ENCODE data around the gene UBAP1L.
"Not testable (repeated sequence)": the region's sequence is repeated elsewhere in the genome, so short reads cannot be mapped to it uniquely, and the experiment has no call there.

UBAP1L gene

GRCh38 chr15:65084500-65085206 is 30.3 kb downstream of the UBAP1L start:
- DNase-seq (ENCODE audit: low spot score): no peak

DNA sequence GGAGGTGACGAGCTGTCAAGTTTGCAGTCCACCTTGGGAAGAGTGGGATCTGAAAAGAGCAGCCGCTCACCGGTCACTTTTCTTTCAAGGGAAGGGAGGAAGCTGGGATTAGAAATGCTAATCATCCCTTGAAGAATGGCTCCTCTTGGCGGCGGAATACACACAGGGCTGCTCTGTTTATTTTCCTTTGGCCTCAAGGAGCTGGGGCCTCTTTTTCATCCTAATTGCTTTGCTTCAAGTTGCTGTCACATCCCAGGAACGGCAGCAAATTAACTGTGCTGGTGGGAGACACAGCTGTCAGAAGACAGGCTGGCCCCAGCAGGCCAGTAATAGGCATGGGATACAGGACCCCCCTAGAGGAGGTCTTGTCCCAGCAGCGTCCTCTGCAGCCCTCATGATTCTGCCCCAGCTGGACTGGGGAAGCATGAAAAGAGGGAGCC is 31.7 kb downstream of the UBAP1L start:
- DNase-seq (ENCODE audit: low spot score): no peak

- DNase-seq (ENCODE audit: low spot score): no peak
Measured at GRCh38 chr15:65082303-65082953, 32.6 kb downstream of the UBAP1L start.

GRCh38 chr15:65081758-65082157 is 33.2 kb downstream of the UBAP1L start:
- no peak for DNase-seq (ENCODE audit: low spot score)

DNA sequence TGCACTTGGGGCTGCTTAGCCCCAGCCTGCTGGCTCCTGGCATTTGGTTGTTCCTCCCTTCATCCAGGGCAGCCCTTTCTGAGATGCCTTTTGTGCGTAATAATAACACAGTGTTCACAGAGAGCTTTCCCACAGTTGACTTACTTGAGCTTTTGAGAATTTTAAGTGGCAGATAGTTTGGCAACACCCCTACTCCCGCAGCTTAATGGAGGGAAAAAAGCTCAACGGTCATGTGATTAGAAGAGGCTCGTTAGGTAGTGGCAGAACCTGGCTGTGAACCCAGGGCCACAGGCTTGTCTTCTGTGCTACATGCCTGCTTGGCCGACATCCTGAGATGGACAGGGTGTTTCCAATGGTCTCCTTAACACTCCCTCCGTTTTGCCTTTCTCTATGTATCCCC is 33.7 kb downstream of the UBAP1L start:
- DNase-seq (ENCODE audit: low spot score): no peak

GRCh38 chr15:65079580-65079979 is 35.4 kb downstream of the UBAP1L start:
- no peak for DNase-seq (ENCODE audit: low spot score)

GRCh38 chr15:65077981-65078352 is 37.0 kb downstream of the UBAP1L start:
- no peak for DNase-seq (ENCODE audit: low spot score)

- DNase-seq (ENCODE audit: low spot score): no peak
Measured at GRCh38 chr15:65077291-65077980, 37.6 kb downstream of the UBAP1L start.

DNA sequence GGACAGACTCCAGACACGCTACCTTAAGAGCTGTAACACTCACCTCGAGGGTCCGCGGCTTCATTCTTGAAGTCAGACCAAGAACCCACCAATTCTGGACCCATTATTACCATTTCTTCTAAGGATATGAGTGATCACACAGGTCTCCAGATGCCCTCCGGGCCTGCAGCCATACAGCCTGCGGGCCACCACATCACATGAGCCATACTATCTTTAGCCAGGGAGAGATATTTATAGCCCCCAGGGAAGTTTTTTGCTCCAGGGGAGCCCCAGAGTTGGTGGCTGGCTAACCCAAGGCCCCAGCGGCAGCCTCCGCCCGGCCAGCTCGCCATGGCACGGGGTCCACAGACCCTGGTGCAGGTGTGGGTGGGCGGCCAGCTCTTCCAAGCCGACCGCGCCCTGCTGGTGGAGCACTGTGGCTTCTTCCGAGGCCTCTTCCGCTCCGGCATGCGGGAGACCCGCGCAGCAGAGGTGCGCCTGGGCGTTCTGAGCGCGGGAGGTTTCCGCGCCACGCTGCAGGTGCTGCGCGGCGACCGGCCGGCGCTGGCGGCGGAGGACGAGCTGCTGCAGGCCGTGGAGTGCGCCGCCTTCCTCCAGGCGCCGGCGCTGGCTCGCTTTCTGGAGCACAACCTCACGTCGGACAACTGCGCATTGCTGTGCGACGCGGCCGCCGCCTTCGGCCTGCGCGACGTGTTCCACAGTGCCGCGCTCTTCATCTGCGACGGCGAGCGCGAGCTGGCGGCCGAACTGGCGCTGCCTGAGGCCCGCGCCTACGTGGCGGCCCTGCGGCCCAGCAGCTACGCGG is 38.3 kb downstream of the UBAP1L start, which contains the start of gene KBTBD13:
Gene KBTBD13, plus strand, starts transcription at position 261 of the 805 bp plus-strand sequence. Its CDS starts 70 bp downstream, at position 331.
- no peak for DNase-seq (ENCODE audit: low spot score)

- not testable (repeated sequence) for DNase-seq (ENCODE audit: low spot score)
Measured at GRCh38 chr15:65075607-65076395, 39.2 kb downstream of the UBAP1L start.

DNA sequence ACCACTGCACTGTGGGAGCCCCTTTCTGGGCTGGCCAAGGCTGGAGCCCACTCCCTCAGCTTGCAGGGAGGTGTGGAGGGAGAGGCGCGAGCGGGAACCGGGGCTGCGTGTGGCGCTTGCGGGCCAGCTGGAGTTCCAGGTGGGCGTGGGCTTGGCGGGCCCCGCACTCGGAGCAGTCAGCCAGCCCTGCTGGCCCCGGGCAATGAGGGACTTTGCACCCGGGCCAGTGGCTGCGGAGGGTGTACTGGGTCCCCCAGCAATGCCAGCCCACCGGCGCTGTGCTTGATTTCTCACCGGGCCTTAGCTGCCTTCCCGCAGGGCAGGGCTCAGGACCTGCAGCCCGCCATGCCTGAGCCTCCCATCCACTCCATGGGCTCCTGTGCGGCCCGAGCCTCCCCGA is 40.1 kb downstream of the UBAP1L start:
- DNase-seq (ENCODE audit: low spot score): not testable (repeated sequence)

- no peak for DNase-seq (ENCODE audit: low spot score)
Measured at GRCh38 chr15:65072617-65073016, 42.4 kb downstream of the UBAP1L start.

- no peak for DNase-seq (ENCODE audit: low spot score)
Measured at GRCh38 chr15:65072027-65072426, 43.0 kb downstream of the UBAP1L start.

DNA sequence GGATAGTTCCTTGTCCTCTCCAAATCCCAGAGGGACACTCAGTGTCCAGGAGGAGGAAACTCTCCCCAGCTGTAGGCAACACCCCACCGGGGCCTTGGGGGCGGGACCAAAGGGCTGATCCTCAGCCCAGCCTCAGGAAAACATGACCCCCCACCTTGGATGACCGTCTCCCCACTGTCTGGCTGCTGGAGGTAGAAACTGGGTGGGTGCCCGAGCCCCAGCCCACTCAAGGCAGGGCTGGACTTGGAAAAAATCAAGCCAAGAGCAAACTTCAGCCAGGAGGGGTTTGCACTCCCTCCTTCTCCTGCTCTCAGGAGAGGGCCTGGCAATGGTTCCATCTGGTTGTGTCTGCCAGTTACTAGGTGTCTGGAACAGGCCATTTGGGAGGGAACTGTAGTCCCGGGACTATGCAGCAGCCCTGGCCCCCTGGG is 43.6 kb downstream of the UBAP1L start:
- DNase-seq (ENCODE audit: low spot score): no peak

GRCh38 chr15:65069779-65070546 is 45.0 kb downstream of the UBAP1L start:
- DNase-seq (ENCODE audit: low spot score): no peak

- DNase-seq (ENCODE audit: low spot score): no peak
Measured at GRCh38 chr15:65069179-65069578, 45.8 kb downstream of the UBAP1L start.

- no peak for DNase-seq (ENCODE audit: low spot score)
Measured at GRCh38 chr15:65068403-65068788, 46.6 kb downstream of the UBAP1L start.

DNA sequence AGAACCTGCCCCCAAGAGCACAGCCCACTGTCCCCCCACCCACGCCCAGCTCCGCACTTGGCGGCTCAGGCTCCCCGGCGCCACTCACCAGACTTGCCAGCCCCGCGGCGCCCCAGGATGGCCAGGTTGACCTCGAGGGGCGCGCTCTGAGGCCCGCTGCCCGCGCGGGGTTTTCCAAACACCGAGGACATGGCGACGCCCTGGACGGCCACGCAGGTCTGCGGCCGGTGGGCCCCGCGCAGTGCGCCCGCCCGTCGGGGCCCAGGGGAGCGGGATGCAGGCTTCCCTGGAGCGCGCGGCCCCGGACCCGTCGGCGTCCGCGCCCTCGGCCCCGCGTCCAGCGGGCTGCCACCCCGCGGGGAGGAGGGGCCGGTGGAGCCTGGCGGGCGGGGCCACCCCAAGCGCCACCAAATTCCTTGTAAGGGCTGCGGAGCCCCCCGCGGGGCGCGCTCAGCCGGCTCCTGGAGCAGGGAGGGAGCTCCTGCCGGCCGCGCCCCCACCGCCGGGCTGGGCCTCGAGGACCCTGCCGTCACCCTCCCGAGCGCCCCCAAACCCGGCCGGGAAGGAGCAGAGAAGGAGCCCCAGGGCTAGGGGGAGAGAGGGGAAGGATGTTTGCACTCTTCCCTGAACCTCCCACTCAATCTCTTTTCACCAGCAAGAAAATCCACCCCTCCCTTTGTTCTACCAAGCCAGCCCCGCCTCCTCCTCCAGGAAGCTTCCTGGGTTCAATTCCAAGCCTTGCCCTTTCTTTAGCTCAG is 47.2 kb downstream of the UBAP1L start, which contains the start of gene RASL12:
Gene RASL12, minus strand, starts transcription at position 347 of the 758 bp plus-strand sequence. Its CDS starts 156 bp downstream, at position 191.
- peak; percentile 61 for DNase-seq (ENCODE audit: low spot score)

- DNase-seq (ENCODE audit: low spot score): no peak
Measured at GRCh38 chr15:65067317-65067644, 47.7 kb downstream of the UBAP1L start.
